ENCODE results near the gene TTYH3. TPM values are rescaled to one million over a fixed set of nuclear protein-coding genes. Genes with fewer than 3 reads are reported as not detected.

Gene TTYH3
- total and polyA plus RNA-seq, 2 of the 13 experiments (the other 11 are each of a cell fraction or from before 2014, with no cell fraction given), result 26.3 to 50.0 TPM

DNA sequence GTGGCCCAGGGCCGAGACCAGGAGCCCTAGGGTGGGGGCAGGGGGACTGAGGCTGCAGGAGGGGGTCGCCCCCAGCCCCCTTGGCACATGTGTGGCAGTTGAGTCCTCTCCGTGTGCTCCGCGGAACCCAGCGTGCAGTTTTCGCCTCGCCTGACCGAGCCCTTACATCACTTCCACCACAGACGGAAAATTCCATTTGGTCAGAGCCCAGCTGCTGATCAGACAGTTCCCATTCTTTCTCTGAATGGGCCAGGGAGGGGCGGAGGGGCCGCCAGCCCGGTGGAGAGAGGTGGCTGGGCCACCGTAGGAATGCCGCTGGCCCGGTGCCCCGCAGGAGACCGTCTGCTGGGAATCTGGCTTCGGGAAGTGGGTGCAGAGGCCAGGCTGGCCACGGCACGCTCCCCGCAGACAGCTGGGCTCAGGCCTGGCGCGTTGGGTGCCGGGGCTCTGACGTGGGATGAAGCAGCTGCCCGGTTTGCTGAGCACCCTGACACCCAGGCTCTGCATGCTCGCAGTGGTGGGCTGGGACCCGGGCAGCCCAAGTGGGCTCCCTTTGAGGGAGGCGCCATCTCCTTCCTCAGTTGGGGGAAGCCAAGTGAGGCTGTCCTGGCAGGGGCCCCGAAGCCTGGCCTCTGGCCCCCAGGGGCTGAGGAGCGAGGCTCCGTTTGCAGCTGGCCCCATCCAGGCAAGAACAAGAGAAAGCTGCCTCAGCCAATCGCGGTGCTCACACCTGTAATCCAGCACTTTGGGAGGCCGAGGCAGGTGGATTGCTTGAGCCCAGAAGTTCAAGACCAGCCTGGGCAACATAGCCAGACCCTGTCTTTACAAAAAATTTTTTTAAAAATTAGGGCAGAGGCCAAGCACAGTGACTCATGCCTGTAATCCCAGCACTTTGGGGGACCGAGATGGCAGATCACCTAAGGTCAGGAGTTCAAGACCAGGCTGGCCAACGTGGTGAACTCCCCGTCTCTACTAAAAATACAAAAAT is 9.9 kb downstream of the TTYH3 start (continued):
- TF ChIP-seq ZNF83 (CRISPR knock-in tag; IDR thresholded peaks at IDR 0.05; ENCODE audit: borderline replicate concordance), result no peak
- TF ChIP-seq ZSCAN31 (CRISPR knock-in tag; IDR thresholded peaks at IDR 0.05; ENCODE audit: low read depth), result 0 out of 2 replicates have a peak, but pooled peaks have one; percentile 67
- no peak for TF ChIP-seq ZBTB8A (CRISPR knock-in tag; IDR thresholded peaks at IDR 0.05; ENCODE audit: borderline replicate concordance, low read depth)
- TF ChIP-seq ZNF788 (CRISPR knock-in tag; IDR thresholded peaks at IDR 0.05; ENCODE audit: borderline replicate concordance), result peak; percentile 81; the same call in 1 of the 2 replicates
- no peak for TF ChIP-seq ZNF790 (CRISPR knock-in tag; IDR thresholded peaks at IDR 0.05; ENCODE audit: borderline replicate concordance)
- TF ChIP-seq RXRB (CRISPR knock-in tag; IDR thresholded peaks at IDR 0.05; ENCODE audit: borderline replicate concordance), result peak; percentile 69; the same call in 1 of the 2 replicates
- no peak for TF ChIP-seq BRD4 (CRISPR knock-in tag; IDR thresholded peaks at IDR 0.05)
- TF ChIP-seq MXD1 (CRISPR knock-in tag; IDR thresholded peaks at IDR 0.05), result 0 out of 2 replicates have a peak, but pooled peaks have one; percentile 72
- no peak for TF ChIP-seq NONO (IDR thresholded peaks at IDR 0.05)
- peak; percentile 68; the same call in 1 of the 2 replicates for TF ChIP-seq NONO (CRISPR knock-in tag; conservative IDR thresholded peaks at IDR 0.05)
- TF ChIP-seq TAF1 (CRISPR knock-in tag; IDR thresholded peaks at IDR 0.05), result peak; percentile 32; the same call in 1 of the 2 replicates
- TF ChIP-seq, protein P1, sequence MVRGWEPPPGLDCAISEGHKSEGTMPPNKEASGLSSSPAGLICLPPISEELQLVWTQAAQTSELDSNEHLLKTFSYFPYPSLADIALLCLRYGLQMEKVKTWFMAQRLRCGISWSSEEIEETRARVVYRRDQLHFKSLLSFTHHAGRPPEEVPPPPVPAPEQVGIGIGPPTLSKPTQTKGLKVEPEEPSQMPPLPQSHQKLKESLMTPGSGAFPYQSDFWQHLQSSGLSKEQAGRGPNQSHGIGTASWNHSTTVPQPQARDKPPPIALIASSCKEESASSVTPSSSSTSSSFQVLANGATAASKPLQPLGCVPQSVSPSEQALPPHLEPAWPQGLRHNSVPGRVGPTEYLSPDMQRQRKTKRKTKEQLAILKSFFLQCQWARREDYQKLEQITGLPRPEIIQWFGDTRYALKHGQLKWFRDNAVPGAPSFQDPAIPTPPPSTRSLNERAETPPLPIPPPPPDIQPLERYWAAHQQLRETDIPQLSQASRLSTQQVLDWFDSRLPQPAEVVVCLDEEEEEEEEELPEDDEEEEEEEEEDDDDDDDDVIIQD (CRISPR knock-in tag; IDR thresholded peaks at IDR 0.05; ENCODE audit: low read depth), result 0 out of 2 replicates have a peak, but pooled peaks have one; percentile 26
- TF ChIP-seq DNMT1 (CRISPR knock-in tag; IDR thresholded peaks at IDR 0.05), result no peak
- TF ChIP-seq CREM (IDR thresholded peaks at IDR 0.05), result peak; percentile 38; the same call in 1 of the 2 replicates
- TF ChIP-seq CREM (CRISPR knock-in tag; IDR thresholded peaks at IDR 0.05), result no peak
- TF ChIP-seq BRF2 (CRISPR knock-in tag; IDR thresholded peaks at IDR 0.05), result no peak
- TF ChIP-seq HDAC6 (IDR thresholded peaks at IDR 0.05; ENCODE audit: low read depth, low read length), result no peak
- no peak; the same call in 1 of the 2 replicates for TF ChIP-seq ZNF326 (CRISPR knock-in tag; IDR thresholded peaks at IDR 0.05; ENCODE audit: borderline replicate concordance)
- no peak for TF ChIP-seq CHD2 (IDR thresholded peaks at IDR 0.05; ENCODE audit: low read depth, low read length)
- TF ChIP-seq KAT2B (IDR thresholded peaks at IDR 0.05; ENCODE audit: borderline replicate concordance, low read depth, low read length), result no peak
- TF ChIP-seq ZNF337 (CRISPR knock-in tag; IDR thresholded peaks at IDR 0.05; ENCODE audit: borderline replicate concordance, low read depth), result no peak
- TF ChIP-seq, protein P2, sequence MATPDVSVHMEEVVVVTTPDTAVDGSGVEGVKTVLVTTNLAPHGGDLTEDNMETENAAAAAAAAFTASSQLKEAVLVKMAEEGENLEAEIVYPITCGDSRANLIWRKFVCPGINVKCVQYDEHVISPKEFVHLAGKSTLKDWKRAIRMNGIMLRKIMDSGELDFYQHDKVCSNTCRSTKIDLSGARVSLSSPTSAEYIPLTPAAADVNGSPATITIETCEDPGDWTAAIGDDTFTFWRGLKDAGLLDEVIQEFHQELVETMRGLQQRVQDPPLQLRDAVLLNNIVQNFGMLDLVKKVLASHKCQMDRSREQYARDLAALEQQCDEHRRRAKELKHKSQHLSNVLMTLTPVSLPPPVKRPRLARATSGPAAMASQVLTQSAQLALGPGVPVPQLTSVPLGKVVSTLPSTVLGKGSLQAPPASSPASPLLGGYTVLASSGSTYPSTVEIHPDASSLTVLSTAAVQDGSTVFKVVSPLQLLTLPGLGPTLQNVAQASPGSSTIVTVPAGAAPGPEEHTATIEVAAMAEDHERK (CRISPR knock-in tag; IDR thresholded peaks at IDR 0.05; ENCODE audit: low read depth), result no peak
- peak; percentile 55; the same call in 1 of the 2 replicates for TF ChIP-seq BORCS8-MEF2B (CRISPR knock-in tag; IDR thresholded peaks at IDR 0.05)
- TF ChIP-seq NFIB (CRISPR knock-in tag; IDR thresholded peaks at IDR 0.05; ENCODE audit: borderline replicate concordance), result no peak
- TF ChIP-seq ZNF367 (CRISPR knock-in tag; IDR thresholded peaks at IDR 0.05; ENCODE audit: borderline replicate concordance), result no peak

Data from HepG2 (cell line).